ENCODE measurements around the gene TATDN3.

DNA sequence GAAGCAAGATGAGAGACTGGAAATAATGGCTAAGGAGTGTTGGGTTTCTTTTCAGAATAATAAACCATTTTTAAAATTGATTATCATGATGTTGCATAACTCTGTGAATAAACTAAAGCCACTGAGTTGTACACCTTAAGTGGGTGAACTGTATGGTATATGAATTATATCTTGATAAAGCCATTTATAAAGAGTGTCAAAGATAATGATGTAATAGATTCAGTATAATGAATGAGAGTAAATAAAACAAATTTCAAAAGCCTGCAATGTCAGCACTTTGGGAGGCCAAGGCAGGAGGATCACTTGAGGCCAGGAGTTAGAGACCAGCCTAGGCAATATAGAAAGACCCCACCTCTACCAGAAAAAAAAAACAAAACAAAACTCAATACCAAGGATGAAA is 16.5 kb upstream of the TATDN3 start:
- TF ChIP-seq POLR2A (IDR thresholded peaks at IDR 0.05) = no peak
- TF ChIP-seq, protein P1, sequence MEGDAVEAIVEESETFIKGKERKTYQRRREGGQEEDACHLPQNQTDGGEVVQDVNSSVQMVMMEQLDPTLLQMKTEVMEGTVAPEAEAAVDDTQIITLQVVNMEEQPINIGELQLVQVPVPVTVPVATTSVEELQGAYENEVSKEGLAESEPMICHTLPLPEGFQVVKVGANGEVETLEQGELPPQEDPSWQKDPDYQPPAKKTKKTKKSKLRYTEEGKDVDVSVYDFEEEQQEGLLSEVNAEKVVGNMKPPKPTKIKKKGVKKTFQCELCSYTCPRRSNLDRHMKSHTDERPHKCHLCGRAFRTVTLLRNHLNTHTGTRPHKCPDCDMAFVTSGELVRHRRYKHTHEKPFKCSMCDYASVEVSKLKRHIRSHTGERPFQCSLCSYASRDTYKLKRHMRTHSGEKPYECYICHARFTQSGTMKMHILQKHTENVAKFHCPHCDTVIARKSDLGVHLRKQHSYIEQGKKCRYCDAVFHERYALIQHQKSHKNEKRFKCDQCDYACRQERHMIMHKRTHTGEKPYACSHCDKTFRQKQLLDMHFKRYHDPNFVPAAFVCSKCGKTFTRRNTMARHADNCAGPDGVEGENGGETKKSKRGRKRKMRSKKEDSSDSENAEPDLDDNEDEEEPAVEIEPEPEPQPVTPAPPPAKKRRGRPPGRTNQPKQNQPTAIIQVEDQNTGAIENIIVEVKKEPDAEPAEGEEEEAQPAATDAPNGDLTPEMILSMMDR (IDR thresholded peaks at IDR 0.05) = no peak
